NCI-H128 (cell line): Measurements from ENCODE around the gene TUT1.
"Not testable (repeated sequence)": the region's sequence is repeated elsewhere in the genome, so short reads cannot be mapped to it uniquely, and the experiment has no call there.

Experiments used
- DNase-seq: peaks from one replicate; lab custom pipeline; 2025; ENCODE audit not compliant: unreplicated experiment; lab: John Stamatoyannopoulos, UW

TUT1 gene

DNA sequence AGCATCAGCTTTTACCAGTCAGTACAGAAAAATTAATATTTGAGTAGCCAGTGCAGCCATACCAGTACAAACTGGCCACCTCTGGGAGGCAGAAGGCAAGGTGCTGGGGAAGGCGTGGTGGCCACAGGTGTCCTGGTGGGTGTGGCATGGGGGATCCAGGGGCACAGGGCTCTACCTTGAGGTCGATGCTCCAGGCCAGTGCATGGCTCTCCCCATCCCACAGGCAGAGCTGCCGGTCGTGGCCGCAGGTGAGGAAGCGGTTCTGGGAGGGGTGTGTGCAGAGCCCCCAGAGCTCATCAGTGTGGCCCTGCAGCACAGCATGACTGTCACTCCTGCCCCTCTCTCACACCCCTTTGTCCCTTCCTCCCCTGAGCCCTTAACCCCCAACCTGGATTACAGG is 14.1 kb upstream of the TUT1 start:
- DNase-seq: no peak

DNA sequence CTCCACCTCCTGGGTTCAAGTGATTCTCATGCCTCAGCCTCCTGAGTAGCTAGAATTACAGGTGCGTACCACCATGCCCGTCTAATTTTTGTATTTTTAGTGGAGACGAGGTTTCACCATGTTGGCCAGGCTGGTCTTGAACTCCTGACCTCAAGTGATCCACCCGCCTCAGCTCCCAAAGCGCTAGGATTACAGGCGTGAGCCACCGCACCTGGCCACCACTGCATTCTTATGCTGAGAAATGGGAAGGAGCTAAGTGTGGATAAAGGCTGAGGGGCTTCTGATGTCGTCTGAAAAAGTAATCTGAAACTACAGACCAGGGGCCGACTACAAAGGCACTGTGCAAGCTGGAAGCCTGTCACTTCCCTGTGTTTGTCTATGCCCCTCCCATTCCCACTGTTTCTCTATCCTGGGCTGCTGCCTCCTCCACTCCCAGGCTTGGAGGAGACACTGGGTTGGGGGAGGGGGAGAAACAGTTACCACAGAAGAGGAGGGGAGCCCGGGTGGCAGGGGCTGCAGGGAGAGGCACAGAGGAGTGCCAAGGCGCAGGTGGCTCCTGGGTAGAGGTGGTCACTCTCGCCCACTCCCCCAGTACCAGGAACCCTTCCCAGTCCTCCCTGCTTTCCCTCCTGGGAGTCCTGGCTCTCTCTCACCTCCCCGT is 13.3 kb upstream of the TUT1 start:
- no peak for DNase-seq

DNA sequence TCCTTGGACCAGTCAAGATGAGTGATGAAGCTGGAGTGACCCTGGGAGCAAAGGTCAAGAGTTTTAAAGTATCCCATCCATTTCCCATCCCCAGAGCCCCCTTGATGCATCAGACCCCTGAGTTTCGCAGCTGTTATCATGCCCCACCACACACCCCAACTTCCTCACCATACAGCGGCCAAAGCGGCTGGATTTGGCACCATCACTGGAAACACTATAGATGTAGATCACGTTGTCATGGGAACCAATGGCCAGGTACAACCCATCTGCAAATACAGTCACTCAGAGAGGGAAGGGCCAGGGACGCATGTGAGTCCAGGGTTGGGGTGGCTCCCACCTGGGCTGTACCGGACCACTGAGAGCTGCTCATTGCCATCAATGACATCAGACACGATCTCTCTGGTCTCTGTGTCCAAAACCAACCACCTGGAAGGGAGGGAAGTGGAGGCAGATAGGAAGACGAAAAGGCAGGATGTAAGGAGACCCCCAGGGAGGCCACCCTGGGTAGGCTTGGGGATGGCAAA is 12.5 kb upstream of the TUT1 start:
- DNase-seq: no peak

DNA sequence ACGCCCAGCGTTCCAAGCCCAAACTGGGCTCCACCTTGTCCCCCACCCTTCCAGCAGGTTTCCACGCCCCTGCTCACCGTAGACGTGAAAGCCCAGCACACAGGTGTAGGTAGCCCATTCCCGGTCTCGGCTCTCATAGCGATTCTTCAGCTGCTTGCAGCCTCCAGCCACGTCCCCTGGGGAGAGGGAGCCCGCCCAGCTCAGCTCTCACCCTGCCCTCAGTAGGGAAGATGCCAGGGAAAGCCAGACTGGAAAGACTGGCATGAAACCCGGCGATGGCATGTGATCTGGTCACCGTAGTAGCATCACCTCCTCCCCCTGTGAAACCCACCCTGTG is 11.7 kb upstream of the TUT1 start:
- no peak for DNase-seq

DNA sequence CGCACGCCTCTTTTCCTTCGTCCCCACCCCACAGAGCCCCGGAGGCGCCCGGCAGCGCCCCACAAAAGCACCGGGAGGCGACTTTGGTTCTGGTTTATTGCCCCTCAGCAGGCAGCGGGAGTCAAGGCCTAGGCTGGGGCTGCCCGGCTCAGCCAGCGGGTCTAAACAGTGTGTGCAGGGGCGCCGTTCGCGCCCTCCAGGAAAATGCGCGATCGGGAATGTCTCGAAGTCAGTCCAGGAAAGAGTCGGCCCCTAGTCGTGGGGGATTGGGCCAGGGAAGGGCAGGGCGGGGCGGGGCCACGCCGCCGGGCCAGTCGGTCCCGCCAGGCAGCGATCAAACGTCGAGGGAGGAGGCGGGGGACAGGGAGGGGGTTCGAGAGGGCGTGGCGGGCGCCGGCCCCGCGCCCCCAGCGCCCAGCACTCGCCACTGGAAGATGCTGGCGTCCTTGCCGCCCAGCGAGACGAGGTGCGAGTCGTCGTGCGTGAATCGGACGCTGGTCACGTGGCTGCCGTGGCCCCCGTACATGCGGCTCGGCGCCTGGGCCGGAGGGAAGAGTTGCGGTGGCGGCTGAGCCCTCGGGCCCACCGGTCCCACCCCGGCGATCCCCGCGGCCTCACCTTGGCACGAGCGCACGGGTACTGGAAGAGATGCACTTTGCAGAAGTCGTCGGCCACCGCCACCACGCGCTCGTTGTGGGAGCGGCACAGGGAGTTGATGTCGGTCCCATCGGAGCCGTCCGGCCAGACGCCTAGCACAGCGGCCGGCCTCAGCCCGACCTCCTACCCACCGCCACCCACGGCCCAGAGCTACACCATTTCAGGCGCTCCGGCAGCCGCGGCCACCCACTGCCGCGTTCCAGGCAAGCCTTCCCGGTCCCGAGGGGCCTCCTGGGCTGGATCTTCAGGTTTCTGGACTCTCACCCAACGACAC is 11.1 kb upstream of the TUT1 start:
- DNase-seq: no peak

DNA sequence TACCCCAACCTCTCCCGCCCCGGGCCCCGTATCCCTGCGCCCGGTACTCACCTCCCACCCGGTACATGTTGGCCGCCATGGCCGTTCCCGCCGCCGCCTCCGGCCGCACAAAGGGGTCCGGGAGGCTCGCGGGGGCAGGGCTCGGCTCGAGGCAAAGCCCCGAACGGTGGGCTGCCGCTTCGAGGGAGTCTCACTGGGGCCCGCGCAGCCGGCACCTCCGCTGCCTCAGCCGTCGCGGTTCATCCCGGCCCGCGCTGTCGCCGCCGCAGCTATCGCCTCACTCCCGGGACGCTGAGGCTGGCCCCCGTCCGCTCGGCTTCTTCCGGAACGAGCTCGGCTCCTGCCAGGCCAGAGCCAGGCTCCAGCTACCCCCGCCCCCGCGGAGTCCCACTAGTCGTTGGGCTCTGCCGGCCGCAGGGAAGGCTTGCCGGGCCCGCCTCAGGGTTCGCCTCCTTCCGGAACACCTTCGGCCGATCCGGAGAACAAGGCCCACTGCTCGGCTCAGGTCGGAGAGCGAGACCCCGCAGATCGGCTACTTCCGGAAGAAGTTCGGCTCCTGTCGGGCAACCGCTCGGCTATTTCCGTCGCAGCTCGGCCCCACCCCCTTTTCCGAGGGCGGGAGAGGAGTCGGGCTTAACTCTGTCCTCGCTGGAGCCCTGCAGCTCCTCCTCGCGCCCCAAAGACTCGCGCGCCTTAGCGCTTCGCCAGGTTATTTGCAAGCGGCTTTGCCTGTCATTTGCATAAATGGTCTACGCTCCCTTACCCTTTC is 10.2 kb upstream of the TUT1 start, which contains the start of gene MTA2:
Gene MTA2 (minus strand): TSS at position 494 of the 769 bp plus-strand sequence. CDS start 415 bp downstream, at position 79.
- DNase-seq: peak; percentile 99

DNA sequence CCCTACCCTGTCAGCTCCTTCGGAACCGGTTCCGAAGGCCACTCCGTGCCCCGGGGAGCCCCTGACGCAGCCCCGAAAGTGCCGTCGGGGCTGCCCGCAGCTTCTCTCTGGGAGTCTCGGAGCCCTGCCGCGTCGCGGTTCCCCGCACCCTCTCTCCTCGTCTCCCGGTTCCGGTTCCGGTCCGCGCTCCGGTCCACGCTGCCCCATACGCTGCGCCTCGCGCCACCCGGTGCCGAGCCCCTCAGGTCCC is 9.7 kb upstream of the TUT1 start:
- DNase-seq: no peak

DNA sequence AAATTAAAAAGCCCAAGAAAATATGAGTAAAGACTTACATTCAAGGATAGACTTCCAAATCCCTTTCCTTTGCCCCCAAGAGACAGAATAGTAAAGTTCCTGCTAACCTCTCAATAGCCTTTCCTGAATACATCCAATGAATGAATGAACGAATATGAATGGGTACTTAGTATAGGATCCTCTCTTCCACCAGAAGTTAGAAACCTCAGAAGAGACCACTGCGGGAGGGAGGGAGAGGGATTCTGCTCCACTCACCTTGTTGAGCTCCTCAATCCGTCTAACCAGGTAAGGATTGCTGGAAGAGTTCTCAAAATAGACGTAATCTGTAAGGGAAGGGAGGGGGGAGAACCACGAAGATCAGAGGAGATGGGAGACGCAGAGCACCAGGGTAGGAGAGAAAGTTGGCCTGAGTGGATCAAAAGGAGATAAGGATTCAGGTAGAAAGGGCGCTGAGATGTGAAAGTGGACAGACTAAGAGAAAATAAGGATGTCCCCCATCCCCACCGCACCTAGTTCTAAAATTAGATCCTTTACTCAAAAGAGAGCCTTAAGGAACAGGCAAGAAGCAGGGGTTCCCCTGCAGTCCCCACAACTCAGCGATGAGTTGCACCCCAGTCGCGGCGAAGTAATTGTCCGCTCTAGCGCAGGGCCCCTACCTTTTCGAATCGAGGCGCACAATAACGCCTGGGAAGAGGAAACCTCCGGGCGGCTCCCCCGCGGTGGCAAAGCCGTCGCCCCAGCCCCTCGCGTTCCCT is 9.2 kb upstream of the TUT1 start:
- DNase-seq: no peak

DNA sequence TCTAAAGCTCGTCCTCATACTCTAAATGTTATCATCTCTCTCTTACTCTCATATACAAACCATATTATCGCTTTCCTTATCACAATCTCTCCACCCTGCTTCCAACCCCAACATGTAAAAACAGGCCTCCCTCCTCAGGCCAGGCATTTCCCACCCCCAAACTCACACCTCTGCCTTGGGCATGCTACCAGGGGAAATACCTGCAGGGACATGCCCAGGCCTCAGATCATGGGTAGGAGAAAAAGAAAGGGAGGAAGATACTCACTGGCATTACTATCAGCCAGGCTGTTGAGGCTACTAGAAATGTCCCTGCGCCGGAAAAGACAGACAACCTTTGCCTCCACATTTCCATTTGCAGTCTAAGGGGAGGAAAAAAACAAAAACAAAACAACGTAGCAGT is 8.6 kb upstream of the TUT1 start:
- DNase-seq: no peak

DNA sequence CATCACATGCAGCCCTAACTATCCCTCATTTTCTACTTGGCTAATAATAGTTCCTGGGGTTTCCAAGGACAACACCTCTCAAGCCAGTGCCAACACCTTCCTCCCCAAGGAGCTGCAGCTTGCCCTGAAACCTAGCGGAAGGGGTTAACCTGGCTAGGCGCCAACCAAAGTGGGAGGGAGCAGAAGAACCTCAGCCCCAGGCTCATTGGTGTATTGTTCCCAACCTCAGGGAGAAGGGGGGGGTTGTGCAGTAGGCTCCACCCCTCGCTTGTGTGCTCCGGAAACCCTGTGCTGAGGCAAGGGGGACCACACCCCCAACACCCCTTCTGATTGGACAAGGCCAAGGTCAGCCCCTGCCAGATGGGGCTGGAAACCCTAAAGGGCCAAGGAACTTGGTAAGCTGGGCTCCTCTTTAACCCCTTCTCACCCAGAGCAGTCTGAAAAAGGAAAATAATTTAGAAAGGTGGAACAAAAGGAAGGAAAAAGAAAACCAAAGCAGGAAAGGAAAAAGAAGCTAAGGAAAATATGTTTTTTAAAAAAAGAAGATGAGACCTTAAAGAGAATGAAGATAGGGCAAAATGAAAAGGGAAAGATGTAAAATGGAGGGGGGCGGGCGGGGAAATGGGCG is 7.9 kb upstream of the TUT1 start:
- DNase-seq: peak; percentile 79

DNA sequence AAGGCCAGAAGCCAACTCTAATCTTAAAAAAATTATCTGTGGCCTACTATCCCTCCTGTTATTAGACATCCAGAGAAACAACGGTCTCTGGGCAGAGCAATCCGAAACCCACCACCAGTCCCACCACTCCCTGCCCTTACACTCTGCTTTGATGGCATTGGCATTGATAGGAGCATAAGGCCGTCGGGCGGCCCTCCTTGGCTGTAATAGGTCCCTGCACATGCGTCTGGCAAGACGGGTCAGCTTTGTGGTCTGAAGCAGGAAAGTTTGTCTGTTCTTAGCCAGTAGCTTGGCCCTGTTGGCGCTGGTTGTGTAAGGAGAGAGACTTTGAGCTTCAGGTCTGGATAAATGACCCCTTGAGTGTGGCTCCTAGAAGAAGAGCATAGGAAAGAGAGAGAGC is 3.8 kb upstream of the TUT1 start:
- no peak for DNase-seq

DNA sequence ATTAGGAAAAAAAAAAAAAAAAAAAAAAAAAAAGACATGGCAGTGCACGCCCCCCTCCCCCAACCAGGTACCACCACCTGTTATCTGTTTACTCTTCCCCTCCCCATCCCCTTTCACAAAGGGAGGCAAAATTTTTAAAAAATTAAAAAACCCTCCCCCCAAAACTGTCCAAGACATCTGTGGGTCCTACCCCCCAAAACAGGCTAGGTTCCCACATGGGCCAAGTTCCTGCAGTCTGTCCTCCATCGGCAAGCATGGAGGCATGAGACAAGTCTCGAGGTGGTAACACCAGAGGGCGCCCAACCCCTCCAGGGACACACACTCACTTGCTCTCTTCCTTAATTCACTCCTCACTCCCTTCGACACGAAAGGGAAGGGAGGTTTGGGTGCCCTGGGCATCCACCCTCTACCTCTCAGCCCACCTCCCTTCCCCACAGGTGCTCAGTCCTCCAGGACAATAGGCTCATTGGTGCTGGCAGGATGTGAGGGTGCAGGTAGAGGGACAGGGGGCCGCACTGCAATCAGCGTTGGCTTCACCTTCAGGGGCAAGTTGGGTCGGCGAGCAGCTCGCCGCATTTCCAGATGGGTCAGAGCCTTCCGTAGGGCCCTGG is 2.2 kb upstream of the TUT1 start:
- DNase-seq: peak; percentile 23

DNA sequence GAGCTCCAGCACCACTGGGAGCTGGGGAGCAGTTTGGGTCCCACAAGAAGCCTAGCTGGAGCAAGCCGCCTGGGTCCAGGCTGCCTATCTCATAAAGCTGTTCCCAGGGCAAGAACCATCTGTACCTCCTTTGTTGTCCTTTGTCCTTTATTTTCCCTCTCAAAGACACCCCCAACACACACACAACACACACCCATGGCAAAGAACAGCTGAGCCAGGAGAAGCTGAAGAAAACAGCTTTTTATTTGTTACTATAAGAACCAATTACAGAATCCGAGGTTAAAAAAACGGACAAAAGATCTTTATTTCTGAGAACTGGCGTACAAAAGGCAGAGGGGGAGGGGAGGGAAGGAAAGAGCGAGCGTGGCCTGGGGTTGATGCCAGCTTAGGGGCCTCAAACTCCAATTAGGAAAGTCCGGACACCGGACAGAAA is 1.7 kb upstream of the TUT1 start:
- no peak for DNase-seq

DNA sequence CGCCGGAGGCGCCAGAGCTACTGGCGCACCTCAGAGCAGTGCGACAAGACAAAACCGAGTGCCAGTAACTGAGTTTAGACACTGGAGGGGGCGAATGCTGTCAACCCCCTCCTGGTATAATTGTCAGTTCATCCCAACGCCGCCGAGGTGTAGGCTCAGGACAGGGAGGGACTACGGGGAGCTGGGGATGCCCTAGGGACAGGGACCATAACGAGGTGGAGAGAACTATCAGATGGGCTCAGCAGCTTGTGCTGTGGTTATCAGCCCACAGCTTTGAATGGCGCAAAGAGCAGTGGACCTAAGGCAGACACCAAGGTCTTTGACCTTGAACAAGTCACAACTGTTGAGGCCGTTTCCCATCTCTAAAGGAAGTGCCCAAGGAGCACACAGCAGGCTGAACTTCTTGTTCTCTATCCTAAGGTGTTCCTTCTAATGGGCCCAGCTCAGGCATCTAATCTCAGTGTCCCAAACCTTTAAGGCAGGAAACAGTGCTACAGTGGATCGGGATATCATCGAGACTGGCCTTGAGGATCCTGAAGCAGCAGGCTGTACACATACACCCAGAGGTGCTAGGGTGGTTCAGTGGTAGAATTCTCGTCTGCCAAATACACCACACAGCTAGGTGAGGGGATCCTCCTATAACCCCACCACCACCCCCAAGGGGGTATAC is 958 bp upstream of the TUT1 start:
- DNase-seq: no peak

DNA sequence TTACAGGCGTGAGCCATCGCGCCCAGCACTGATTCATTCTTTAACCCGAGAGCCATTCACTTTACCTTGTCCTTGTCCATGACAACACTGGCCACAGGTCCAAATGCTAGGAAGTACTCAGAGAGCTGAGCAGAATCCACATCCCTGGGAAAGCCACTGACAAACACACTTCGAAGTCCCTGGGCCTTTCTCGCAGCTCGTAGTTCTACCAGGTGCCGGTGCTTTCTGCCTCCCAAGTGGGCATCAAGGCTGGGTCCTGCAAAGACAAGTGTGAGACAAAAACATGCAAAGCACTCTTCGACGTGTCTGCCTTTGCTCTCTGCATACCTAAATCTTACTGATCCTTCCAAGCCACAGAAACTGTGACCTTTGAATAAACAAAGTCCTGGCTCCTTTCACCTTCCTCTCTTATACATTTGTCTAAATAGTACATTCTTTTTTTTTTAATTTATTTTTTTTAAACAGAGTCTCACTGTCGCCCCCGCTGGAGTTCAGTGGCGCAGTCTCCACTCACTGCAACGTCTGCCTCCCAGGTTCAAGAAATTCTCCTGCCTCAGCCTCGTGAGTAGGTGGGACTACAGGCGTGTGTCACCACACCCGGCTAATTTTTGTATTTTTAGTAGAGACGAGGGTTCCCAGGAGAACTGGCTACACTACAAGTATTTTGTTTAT is 2.2 kb downstream of the TUT1 start:
- DNase-seq: no peak

DNA sequence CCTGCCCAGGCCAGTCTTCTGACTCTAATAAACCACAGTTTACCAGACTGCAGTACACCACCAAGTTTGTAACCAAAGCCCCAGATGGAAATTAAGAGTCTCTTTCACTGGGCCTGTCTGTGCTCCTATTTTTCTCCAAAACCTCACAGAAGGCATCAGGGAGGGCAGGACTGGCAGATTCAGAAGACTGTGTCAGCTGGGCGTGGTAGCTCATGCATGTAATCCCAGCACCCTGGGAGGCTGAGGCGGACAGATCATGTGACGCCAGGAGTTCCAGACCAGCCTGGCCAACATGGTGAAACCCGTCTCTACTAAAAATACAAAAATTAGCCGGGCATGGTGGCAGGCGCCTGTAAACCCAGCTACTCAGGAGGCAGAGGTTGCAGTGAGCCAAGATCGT is 6.0 kb downstream of the TUT1 start:
- not testable (repeated sequence) for DNase-seq

DNA sequence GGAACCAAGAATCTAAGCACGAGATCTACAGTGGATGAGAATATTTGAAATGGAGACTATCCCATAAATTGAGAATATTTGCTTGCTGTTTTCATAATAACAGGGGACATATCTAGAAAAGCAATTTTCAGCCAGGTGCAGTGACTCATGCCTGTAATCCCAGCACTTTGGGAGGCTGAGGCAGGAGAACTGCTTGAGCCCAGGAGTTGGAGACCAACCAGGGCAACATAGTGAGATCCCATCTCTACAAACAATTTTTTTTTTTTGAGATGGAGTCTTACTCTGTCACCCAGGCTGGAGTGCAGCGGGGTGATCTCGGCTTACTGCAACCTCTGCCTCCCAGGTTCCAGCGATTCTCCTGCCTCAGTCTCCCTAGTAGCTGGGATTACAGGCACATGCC is 9.6 kb downstream of the TUT1 start:
- not testable (repeated sequence) for DNase-seq

DNA sequence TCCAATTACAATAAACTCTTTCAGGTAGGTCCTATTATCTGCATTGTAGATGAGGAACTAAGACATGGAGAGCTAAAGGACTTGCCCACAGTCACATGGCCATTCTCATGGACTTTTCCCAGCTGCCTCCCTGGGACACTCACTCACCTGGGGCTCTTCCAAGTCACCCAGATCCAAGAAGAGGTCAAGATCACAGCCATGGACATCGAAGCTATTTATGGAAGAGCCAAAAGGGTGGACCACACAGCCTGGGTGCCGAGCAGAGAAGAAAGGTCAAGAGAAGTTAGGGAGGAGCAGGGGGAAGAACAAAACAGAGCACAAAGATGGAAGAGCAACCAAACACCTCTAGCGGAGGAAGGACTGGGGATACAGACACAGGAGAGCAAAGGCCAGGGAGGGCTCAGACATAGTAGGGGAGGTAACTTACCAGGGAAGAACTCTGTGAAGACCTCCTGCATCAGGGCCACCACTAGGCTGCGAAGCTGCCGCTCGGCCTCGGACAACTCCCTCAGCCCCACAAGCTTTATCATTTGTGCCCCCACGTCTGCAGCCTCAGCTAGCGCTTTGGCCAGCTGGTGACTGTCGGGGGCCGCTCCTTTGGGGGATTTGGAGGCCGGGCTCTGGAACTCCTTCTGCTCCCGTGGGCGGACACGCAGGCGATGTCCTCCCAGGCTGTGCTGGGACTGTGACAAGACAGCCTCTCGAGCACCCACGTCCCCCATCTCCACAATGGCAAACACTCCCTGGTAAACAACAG is 10.2 kb downstream of the TUT1 start:
- DNase-seq: no peak
